ENCODE results near the gene AFM. TPM values are rescaled to one million over a fixed set of nuclear protein-coding genes. Genes with fewer than 3 reads are reported as not detected.

The AFM gene
- total and polyA plus RNA-seq, 2 donors (not counting 3 experiments of a cell fraction or from before 2014, with no cell fraction given), result not detected

- H3K9me3 ChIP-seq (replicated peaks; ENCODE audit: control insufficient read depth, insufficient read depth, low read length), result no peaks in the 10 kb centered on the region
- no peak for TF ChIP-seq POLR2AphosphoS5 (IDR thresholded peaks at IDR 0.05; ENCODE audit: insufficient read depth, low read depth, low read length)
- no peak for TF ChIP-seq JUN (IDR thresholded peaks at IDR 0.05; ENCODE audit: borderline replicate concordance, insufficient read depth, insufficient read length, low read depth)
- no peak for TF ChIP-seq MYC (IDR thresholded peaks at IDR 0.05; ENCODE audit: low read depth, low read length)
- TF ChIP-seq FOS (IDR thresholded peaks at IDR 0.05; ENCODE audit: borderline replicate concordance, insufficient read depth, low read length), result no peak
- no peak for TF ChIP-seq EZH2 (IDR thresholded peaks at IDR 0.05; ENCODE audit: borderline replicate concordance, low read depth, low read length, severe bottlenecking)
- TF ChIP-seq MAX (IDR thresholded peaks at IDR 0.05; ENCODE audit: insufficient read depth, insufficient read length), result no peak
- no peak for TF ChIP-seq POLR2A (IDR thresholded peaks at IDR 0.05; ENCODE audit: low read depth, low read length)
- TF ChIP-seq CTCF (IDR thresholded peaks at IDR 0.05; ENCODE audit: extremely low read depth in 1 of 2, insufficient read depth in 1 of 2, low read depth in 1 of 2, low read length in 2 of 2), result no peak
- TF ChIP-seq GATA2 (IDR thresholded peaks at IDR 0.05; ENCODE audit: insufficient read depth, insufficient read length, low read depth, low read length), result no peak
- H3K9me1 ChIP-seq (replicated peaks; ENCODE audit: control insufficient read depth, extremely low read depth, insufficient read depth, low read length), result no peaks in the 10 kb centered on the region
- H3K9ac ChIP-seq (replicated peaks; ENCODE audit: extremely low read depth, insufficient read depth, low read length), result no peak overlapping the region
- no peak overlapping the region for H3K27ac ChIP-seq (ENCODE audit: insufficient read depth, low read depth, low read length)
- ChIA-PET CTCF (no interaction called here), POLR2A (no interaction called here)
- H3K4me2 ChIP-seq (ENCODE audit: insufficient read depth, low read length), result no peak overlapping the region
- no peaks in the 10 kb centered on the region for H3K27me3 ChIP-seq (ENCODE audit: control insufficient read depth in 2 of 2, insufficient read depth in 2 of 2, low read length in 2 of 2)
- no peaks in the 10 kb centered on the region for H3K36me3 ChIP-seq (ENCODE audit: control insufficient read depth in 2 of 2, extremely low read depth in 1 of 2, insufficient read depth in 2 of 2, low read length in 2 of 2)
- no peak overlapping the region for H2AFZ ChIP-seq (ENCODE audit: low read depth, low read length)
- BruUV-seq (replicated peaks), result no TSS peak
- H3K4me3 ChIP-seq (replicated peaks in 1 of 3; ENCODE audit: insufficient read depth in 1 of 3, low read depth in 1 of 3, low read length in 3 of 3), result no peak overlapping the region
- dilution Hi-C loops (cut with MboI; ENCODE audit: extremely low pct_ligation_motif_present, low sequenced_read_pairs), result no loop called here
- DNase-seq (ENCODE audit: low read depth, low spot score) (no peak), FAIRE-seq (no peak)
- H3K4me1 ChIP-seq (ENCODE audit: control insufficient read depth, extremely low read depth, insufficient read depth, low read length), result no peaks in the 10 kb centered on the region
- no peaks in the 10 kb centered on the region for H4K20me1 ChIP-seq (replicated peaks; ENCODE audit: control insufficient read depth, extremely low read depth, insufficient read depth, low read length)
- no peaks in the 10 kb centered on the region for H3K79me2 ChIP-seq (ENCODE audit: control insufficient read depth, insufficient read depth, low read length)
- intact Hi-C loops (cut with micrococcal nuclease), result no loop called here
Measured at GRCh38 chr4:73523126-73523525, 41.6 kb downstream of the AFM start.

Data from endothelial cell of umbilical vein (primary cell).